HCT116 (cell line): Measurements from ENCODE around the gene CERKL. TPM values are rescaled to one million over a fixed set of nuclear protein-coding genes. Genes with fewer than 3 reads are reported as not detected.

Experiments used
- ATAC-seq: fragments of 200-7000 bp; cut with Tn5 transposase; 2 replicates; pipeline ENCODE4 v1.9.1; 2020; ENCODE audit warnings: mild to moderate bottlenecking, moderate library complexity
- BruUV-seq: library from RNA; stranded (reverse); fragments of 400-500 nt; replicated peaks from 2 replicates; lab custom pipeline; 2021; lab: Mats Ljungman, UMichigan
- CTCF ChIA-PET: fragments of 300-600 bp; sonication (Branson Sonifier 250); formaldehyde crosslinking; loops from one replicate; lab custom pipeline; 2021; ENCODE audit warnings: antibody characterized with exemption; lab: Charles Lee
- POLR2A ChIA-PET: fragments of 300-600, 350-600 bp; sonication (Branson Sonifier 250); formaldehyde crosslinking; loops from one replicate; lab custom pipeline; 2021; ENCODE audit warnings: antibody characterized with exemption; lab: Charles Lee
- RAD21 ChIA-PET, 2 experiments: fragments of 300-600 bp; sonication (Branson Sonifier 250); formaldehyde crosslinking; loops; one replicate each; lab custom pipeline; 2023; ENCODE audit warnings: low total read pairs in 2 of 2; ENCODE audit not compliant: uncharacterized antibody in 2 of 2, unreplicated experiment in 2 of 2, low non-redundant PET in 1 of 2; lab: Charles Lee
- DNase-seq: peaks from one replicate; pipeline ENCODE4 v3.0.0-alpha.2; 2010; ENCODE audit warnings: low read depth, low spot score
- H2AFZ ChIP-seq: fragments of 200-600 bp; shearing (Covaris generic), sonication (generic); 2 replicates; pipeline ENCODE4 v1.6.1; 2017; ENCODE audit warnings: low read depth, mixed run types, mixed read lengths, antibody characterized with exemption, low read length; ENCODE audit not compliant: poor library complexity, severe bottlenecking
- H3K27ac ChIP-seq: 2 replicates; pipeline ENCODE4 v1.5.1; 2012; ENCODE audit warnings: low read depth, low read length
- H3K27me3 ChIP-seq: fragments of 200-600 bp; sonication (generic); 2 replicates; pipeline ENCODE4 v1.6.1; 2016; ENCODE audit warnings: mixed run types, low read length, mixed read lengths; ENCODE audit not compliant: insufficient read depth
- H3K36me3 ChIP-seq, 2 experiments: fragments of 200-500 bp in 1 of 2; fragments of 200-600 bp in 1 of 2; sonication (Bioruptor generic) in 1 of 2; sonication (generic) in 1 of 2; 2 replicates each; pipeline versions ENCODE4 v1.5.1 to v1.6.1; 2014 to 2016; ENCODE audit warnings: low read length in 2 of 2, inconsistent platforms in 1 of 2, mixed read lengths in 1 of 2, mixed run types in 1 of 2; ENCODE audit not compliant: insufficient read depth in 2 of 2, control insufficient read depth in 1 of 2
- H3K4me1 ChIP-seq, 2 experiments: fragments of 200-600 bp in 1 of 2; sonication (generic) in 1 of 2; 2 replicates each; pipeline versions ENCODE4 v1.5.1 to v1.6.1; 2012 to 2017; ENCODE audit warnings: low read length in 2 of 2, inconsistent platforms in 1 of 2, mild to moderate bottlenecking in 1 of 2, mixed read lengths in 1 of 2, mixed run types in 1 of 2, moderate library complexity in 1 of 2; ENCODE audit not compliant: insufficient read depth in 2 of 2, control insufficient read depth in 1 of 2
- H3K4me2 ChIP-seq: fragments of 200-600 bp; sonication (generic); 2 replicates; pipeline ENCODE4 v1.6.1; 2017; ENCODE audit warnings: mixed run types, low read length, mixed read lengths
- H3K4me3 ChIP-seq, 2 experiments: fragments of 200-600 bp in 1 of 2; sonication (generic) in 1 of 2; replicated peaks in 1 of 2; 2 replicates each; pipeline ENCODE4 v1.5.1; 2011 to 2016; ENCODE audit warnings: low read length in 2 of 2, control low read depth in 1 of 2, low read depth in 1 of 2, mild to moderate bottlenecking in 1 of 2, mixed read lengths in 1 of 2, mixed run types in 1 of 2
- H3K79me2 ChIP-seq: fragments of 200-600 bp; sonication (generic); 2 replicates; pipeline ENCODE4 v1.6.1; 2017; ENCODE audit warnings: mild to moderate bottlenecking, mixed run types, low read length, moderate library complexity, mixed read lengths; ENCODE audit not compliant: insufficient read depth
- H3K9ac ChIP-seq: fragments of 200-600 bp; sonication (generic); 2 replicates; pipeline ENCODE4 v1.6.1; 2016; ENCODE audit warnings: low read length, mixed read lengths
- H3K9me2 ChIP-seq: fragments of 200-600 bp; sonication (generic), shearing (Covaris generic); 2 replicates; pipeline ENCODE4 v1.6.1; 2017; ENCODE audit warnings: mixed run types, mild to moderate bottlenecking, moderate library complexity; ENCODE audit not compliant: insufficient read depth
- H3K9me3 ChIP-seq, 2 experiments: fragments of 200-500 bp in 1 of 2; fragments of 200-600 bp in 1 of 2; sonication (Bioruptor generic) in 1 of 2; sonication (generic) in 1 of 2; 2 replicates each; pipeline ENCODE4 v1.6.1; 2014 to 2017; ENCODE audit warnings: low read length in 2 of 2, mixed read lengths in 2 of 2, inconsistent platforms in 1 of 2, low read depth in 1 of 2, mild to moderate bottlenecking in 1 of 2, mixed run types in 1 of 2, moderate library complexity in 1 of 2; ENCODE audit not compliant: control insufficient read depth in 1 of 2, insufficient read depth in 1 of 2
- H4K20me1 ChIP-seq: fragments of 200-600 bp; sonication (generic), shearing (Covaris generic); 2 replicates; pipeline ENCODE4 v1.6.1; 2017; ENCODE audit warnings: mixed run types, mild to moderate bottlenecking, moderate library complexity; ENCODE audit not compliant: insufficient read depth
- CBX3 ChIP-seq: IDR thresholded peaks from 2 replicates; pipeline ENCODE4 v1.6.1; 2012; ENCODE audit warnings: low read depth
- EZH2phosphoT487 ChIP-seq: fragments of 200-600 bp; IDR thresholded peaks from 2 replicates; pipeline ENCODE4 v1.6.1; 2018; ENCODE audit warnings: antibody characterized with exemption, borderline replicate concordance
- FOSL1 ChIP-seq: IDR thresholded peaks from 2 replicates; pipeline ENCODE4 v1.6.1; 2012; ENCODE audit warnings: low read depth
- POLR2A ChIP-seq: IDR thresholded peaks from 2 replicates; pipeline ENCODE4 v1.7.0; 2011; ENCODE audit warnings: borderline replicate concordance; ENCODE audit not compliant: insufficient read depth, insufficient read length; ENCODE audit errors: extremely low read depth
- POLR2AphosphoS5 ChIP-seq: IDR thresholded peaks from 2 replicates; pipeline ENCODE4 v1.6.1; 2011; ENCODE audit warnings: mild to moderate bottlenecking, low read depth, low read length, moderate library complexity
- ZFX ChIP-seq: fragments of 450-650 bp; IDR thresholded peaks from 2 replicates; pipeline ENCODE4 v1.6.1; 2017
- ZNF274 ChIP-seq: fragments of 200-500 bp; sonication (Bioruptor generic); IDR thresholded peaks from 2 replicates; pipeline ENCODE4 v1.6.1; 2014; ENCODE audit warnings: mild to moderate bottlenecking, low read depth, low read length, inconsistent platforms
- intact Hi-C: fragments of 100-400 bp; cut with micrococcal nuclease; formaldehyde crosslinking; loops from 2 replicates; pipeline ENCODE4 v1.10.0; 2022
- total RNA-seq: library from RNA; stranded (reverse); gene quantifications from one replicate; pipeline ENCODE4 v1.2.1, GENCODE V29; 2021; ENCODE audit not compliant: unreplicated experiment
- TF ChIP-seq, protein P1 (sequence below): IDR thresholded peaks from 2 replicates; pipeline ENCODE4 v1.6.1; 2011; ENCODE audit warnings: mild to moderate bottlenecking, low read length, moderate library complexity; ENCODE audit not compliant: insufficient replicate concordance; ENCODE audit errors: extremely low read depth

CERKL gene
- total RNA-seq, 1 experiment from 2014 or later, result 0.66 TPM

GRCh38 chr2:181605889-181606837 is 50.7 kb downstream of the CERKL start:
- TF ChIP-seq POLR2A (no peak), ZFX (no peak), CBX3 (no peak), POLR2AphosphoS5 (no peak), EZH2phosphoT487 (no peak), FOSL1 (no peak), ZNF274 (no peak)
- TF ChIP-seq, protein P1, sequence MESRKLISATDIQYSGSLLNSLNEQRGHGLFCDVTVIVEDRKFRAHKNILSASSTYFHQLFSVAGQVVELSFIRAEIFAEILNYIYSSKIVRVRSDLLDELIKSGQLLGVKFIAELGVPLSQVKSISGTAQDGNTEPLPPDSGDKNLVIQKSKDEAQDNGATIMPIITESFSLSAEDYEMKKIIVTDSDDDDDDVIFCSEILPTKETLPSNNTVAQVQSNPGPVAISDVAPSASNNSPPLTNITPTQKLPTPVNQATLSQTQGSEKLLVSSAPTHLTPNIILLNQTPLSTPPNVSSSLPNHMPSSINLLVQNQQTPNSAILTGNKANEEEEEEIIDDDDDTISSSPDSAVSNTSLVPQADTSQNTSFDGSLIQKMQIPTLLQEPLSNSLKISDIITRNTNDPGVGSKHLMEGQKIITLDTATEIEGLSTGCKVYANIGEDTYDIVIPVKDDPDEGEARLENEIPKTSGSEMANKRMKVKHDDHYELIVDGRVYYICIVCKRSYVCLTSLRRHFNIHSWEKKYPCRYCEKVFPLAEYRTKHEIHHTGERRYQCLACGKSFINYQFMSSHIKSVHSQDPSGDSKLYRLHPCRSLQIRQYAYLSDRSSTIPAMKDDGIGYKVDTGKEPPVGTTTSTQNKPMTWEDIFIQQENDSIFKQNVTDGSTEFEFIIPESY, result no peak
- TF ChIP-seq, all 23 proteins: peak for 0
- Histone ChIP-seq H3K4me1 (no peaks in the 10 kb centered on the region), H3K4me3 (no peak overlapping the region), H3K79me2 (no peaks in the 10 kb centered on the region), H4K20me1 (no peaks in the 10 kb centered on the region), H3K9me2 (no peaks in the 10 kb centered on the region), H3K36me3 (no peaks in the 10 kb centered on the region), H2AFZ (no peak overlapping the region), H3K4me2 (no peak overlapping the region), H3K9ac (no peak overlapping the region), H3K9me3 (no peaks in the 10 kb centered on the region), H3K27ac (no peak overlapping the region), H3K27me3 (no peaks in the 10 kb centered on the region)
- intact Hi-C loops, result no loop called here
- no TSS peak for BruUV-seq
- ATAC-seq (no peak), DNase-seq (no peak)
- ChIA-PET RAD21 (no interaction called here), CTCF (no interaction called here), POLR2A (no interaction called here)
